ENCODE data around the gene SLIT3. TPM values are rescaled to one million over a fixed set of nuclear protein-coding genes. Genes with fewer than 3 reads are reported as not detected.

The SLIT3 gene
- total RNA-seq, 1 experiment from 2014 or later: 0.92 TPM

GRCh38 chr5:168967882-168968620, 332.9 kb downstream of the SLIT3 start:
- Mint-ChIP-seq H3K27ac (no peak overlapping the region; a peak in 1 of 7 replicates), H3K27me3 (ENCODE audit: low read depth) (peaks cover 10% of the 10 kb centered on the region), H3K9me3 (no peaks in the 10 kb centered on the region), H3K4me3 (no peak overlapping the region), H3K36me3 (ENCODE audit: insufficient read depth in 1 of 3, low read depth in 3 of 3) (no peaks in the 10 kb centered on the region), H3K4me1 (0 out of 4 replicates have a peak, but pooled peaks cover 0 to 3% of the 10 kb centered on the region in 2 experiments)
- Histone ChIP-seq H3K56ac (ENCODE audit: insufficient read length, low read depth, low read length) (no peak overlapping the region), H3K27me3 (ENCODE audit: insufficient read depth, low read length) (no peaks in the 10 kb centered on the region), H3K18ac (ENCODE audit: insufficient read length, low read depth, low read length) (no peak overlapping the region), H2BK120ac (ENCODE audit: low read depth, low read length, poor library complexity, severe bottlenecking) (peak overlapping the region; percentile 2), H3K79me2 (ENCODE audit: insufficient read depth, low read length) (no peaks in the 10 kb centered on the region), H4K20me1 (ENCODE audit: control insufficient read depth, insufficient read depth, insufficient read length) (no peaks in the 10 kb centered on the region), H3K9ac (ENCODE audit: extremely low read depth, insufficient read length, low read length) (no peak overlapping the region), H2BK15ac (ENCODE audit: low read depth, low read length) (no peak overlapping the region), H3K9me3 (ENCODE audit: control insufficient read depth, low read depth, low read length) (no peaks in the 10 kb centered on the region), H3K23ac (ENCODE audit: insufficient read length, low read depth, low read length) (no peak overlapping the region), H2BK20ac (ENCODE audit: low read depth, low read length, poor library complexity, severe bottlenecking) (no peak overlapping the region), H3K4me1 (ENCODE audit: insufficient read depth, low read length) (no peaks in the 10 kb centered on the region), H2AFZ (ENCODE audit: low read length) (no peak overlapping the region), H4K5ac (ENCODE audit: insufficient read length, low read depth, low read length) (no peak overlapping the region), H3K79me1 (ENCODE audit: insufficient read depth, low read depth, low read length, poor library complexity, severe bottlenecking) (no peaks in the 10 kb centered on the region), H4K91ac (ENCODE audit: insufficient read length, low read depth, low read length) (no peak overlapping the region), H2BK12ac (ENCODE audit: insufficient read length, low read depth, low read length) (no peak overlapping the region), H3K4me2 (ENCODE audit: insufficient read depth, insufficient read length, low read length) (no peak overlapping the region), H2AK5ac (ENCODE audit: insufficient read length, low read length) (no peak overlapping the region), H4K8ac (replicated peaks; ENCODE audit: insufficient read length, low read depth, low read length) (no peak overlapping the region), H3K4ac (ENCODE audit: low read depth, low read length) (no peak overlapping the region), H2BK5ac (ENCODE audit: insufficient read length, low read length) (no peak overlapping the region), H3T11ph (ENCODE audit: low read length) (no peak overlapping the region), H3K27ac (ENCODE audit: insufficient read length, low read depth, low read length) (no peak overlapping the region), H3K14ac (ENCODE audit: insufficient read depth, low read length) (no peak overlapping the region), H3K23me2 (ENCODE audit: insufficient read length, low read depth, low read length, poor library complexity, severe bottlenecking) (no peaks in the 10 kb centered on the region)
- no CpG with 5 or more reads among the region's 7 CpGs for WGBS (ENCODE audit: extremely low coverage, insufficient read length, low lambda C conversion rate)
- TF ChIP-seq, protein P1, sequence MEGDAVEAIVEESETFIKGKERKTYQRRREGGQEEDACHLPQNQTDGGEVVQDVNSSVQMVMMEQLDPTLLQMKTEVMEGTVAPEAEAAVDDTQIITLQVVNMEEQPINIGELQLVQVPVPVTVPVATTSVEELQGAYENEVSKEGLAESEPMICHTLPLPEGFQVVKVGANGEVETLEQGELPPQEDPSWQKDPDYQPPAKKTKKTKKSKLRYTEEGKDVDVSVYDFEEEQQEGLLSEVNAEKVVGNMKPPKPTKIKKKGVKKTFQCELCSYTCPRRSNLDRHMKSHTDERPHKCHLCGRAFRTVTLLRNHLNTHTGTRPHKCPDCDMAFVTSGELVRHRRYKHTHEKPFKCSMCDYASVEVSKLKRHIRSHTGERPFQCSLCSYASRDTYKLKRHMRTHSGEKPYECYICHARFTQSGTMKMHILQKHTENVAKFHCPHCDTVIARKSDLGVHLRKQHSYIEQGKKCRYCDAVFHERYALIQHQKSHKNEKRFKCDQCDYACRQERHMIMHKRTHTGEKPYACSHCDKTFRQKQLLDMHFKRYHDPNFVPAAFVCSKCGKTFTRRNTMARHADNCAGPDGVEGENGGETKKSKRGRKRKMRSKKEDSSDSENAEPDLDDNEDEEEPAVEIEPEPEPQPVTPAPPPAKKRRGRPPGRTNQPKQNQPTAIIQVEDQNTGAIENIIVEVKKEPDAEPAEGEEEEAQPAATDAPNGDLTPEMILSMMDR (conservative IDR thresholded peaks at IDR 0.05): no peak
- DNase-seq: no peak
